ENCODE measurements around the gene CNTNAP2. TPM values are rescaled to one million over a fixed set of nuclear protein-coding genes. Genes with fewer than 3 reads are reported as not detected.

Gene CNTNAP2
- total RNA-seq, 1 donor: 0.54 TPM

GRCh38 chr7:148142660-148143248 is 2026.2 kb downstream of the CNTNAP2 start:
- DNase-seq (ENCODE audit: low read depth in 2 of 3, low spot score in 2 of 3): peak in 2 of 3 donors; percentile 22 to 56

GRCh38 chr7:148144827-148145226 is 2028.2 kb downstream of the CNTNAP2 start:
- no peak for DNase-seq (ENCODE audit: low read depth in 2 of 3, low spot score in 2 of 3)

- DNase-seq (ENCODE audit: low read depth in 2 of 3, low spot score in 2 of 3): no peak
Observed at GRCh38 chr7:148146346-148146745, 2029.7 kb downstream of the CNTNAP2 start.

- DNase-seq (ENCODE audit: low read depth in 2 of 3, low spot score in 2 of 3): no peak
Observed at GRCh38 chr7:148147438-148147837, 2030.8 kb downstream of the CNTNAP2 start.

GRCh38 chr7:148148456-148148855 is 2031.9 kb downstream of the CNTNAP2 start:
- DNase-seq (ENCODE audit: low read depth in 2 of 3, low spot score in 2 of 3): no peak

GRCh38 chr7:148149730-148150129 is 2033.1 kb downstream of the CNTNAP2 start:
- no peak for DNase-seq (ENCODE audit: low read depth in 2 of 3, low spot score in 2 of 3)

GRCh38 chr7:148151778-148152177 is 2035.2 kb downstream of the CNTNAP2 start:
- no peak for DNase-seq (ENCODE audit: low read depth in 2 of 3, low spot score in 2 of 3)

GRCh38 chr7:148153616-148154284 is 2037.1 kb downstream of the CNTNAP2 start:
- DNase-seq (ENCODE audit: low read depth in 2 of 3, low spot score in 2 of 3): no peak

GRCh38 chr7:148155000-148155399 is 2038.4 kb downstream of the CNTNAP2 start:
- no peak for DNase-seq (ENCODE audit: low read depth in 2 of 3, low spot score in 2 of 3)

GRCh38 chr7:148155826-148156225 is 2039.2 kb downstream of the CNTNAP2 start:
- no peak for DNase-seq (ENCODE audit: low read depth in 2 of 3, low spot score in 2 of 3)

GRCh38 chr7:148156233-148156632 is 2039.6 kb downstream of the CNTNAP2 start:
- DNase-seq (ENCODE audit: low read depth in 2 of 3, low spot score in 2 of 3): no peak

GRCh38 chr7:148159331-148159730 is 2042.7 kb downstream of the CNTNAP2 start:
- no peak for DNase-seq (ENCODE audit: low read depth in 2 of 3, low spot score in 2 of 3)

GRCh38 chr7:148161776-148162175 is 2045.2 kb downstream of the CNTNAP2 start:
- DNase-seq (ENCODE audit: low read depth in 2 of 3, low spot score in 2 of 3): no peak

GRCh38 chr7:148162808-148163207 is 2046.2 kb downstream of the CNTNAP2 start:
- DNase-seq (ENCODE audit: low read depth in 2 of 3, low spot score in 2 of 3): no peak

GRCh38 chr7:148163246-148163645 is 2046.6 kb downstream of the CNTNAP2 start:
- no peak for DNase-seq (ENCODE audit: low read depth in 2 of 3, low spot score in 2 of 3)

GRCh38 chr7:148172920-148173319 is 2056.3 kb downstream of the CNTNAP2 start:
- no peak for DNase-seq (ENCODE audit: low read depth in 2 of 3, low spot score in 2 of 3)

- DNase-seq (ENCODE audit: low read depth in 2 of 3, low spot score in 2 of 3): no peak
Observed at GRCh38 chr7:148173369-148173768, 2056.8 kb downstream of the CNTNAP2 start.

- no peak for DNase-seq (ENCODE audit: low read depth in 2 of 3, low spot score in 2 of 3)
Observed at GRCh38 chr7:148174376-148174775, 2057.8 kb downstream of the CNTNAP2 start.

GRCh38 chr7:148175512-148175911 is 2058.9 kb downstream of the CNTNAP2 start:
- DNase-seq (ENCODE audit: low read depth in 2 of 3, low spot score in 2 of 3): no peak

- DNase-seq (ENCODE audit: low read depth in 2 of 3, low spot score in 2 of 3): no peak
Observed at GRCh38 chr7:148177972-148178371, 2061.4 kb downstream of the CNTNAP2 start.

- no peak for DNase-seq (ENCODE audit: low read depth in 2 of 3, low spot score in 2 of 3)
Observed at GRCh38 chr7:148180075-148180474, 2063.5 kb downstream of the CNTNAP2 start.

- DNase-seq (ENCODE audit: low read depth in 2 of 3, low spot score in 2 of 3): no peak
Observed at GRCh38 chr7:148182264-148182663, 2065.7 kb downstream of the CNTNAP2 start.

- no peak for DNase-seq (ENCODE audit: low read depth in 2 of 3, low spot score in 2 of 3)
Observed at GRCh38 chr7:148185041-148185440, 2068.4 kb downstream of the CNTNAP2 start.

All from hematopoietic multipotent progenitor cell (in vitro differentiated cells).